MG63 (cell line): ENCODE data around the gene PPP1CB. TPM values are rescaled to one million over a fixed set of nuclear protein-coding genes. Genes with fewer than 3 reads are reported as not detected.
"Not testable (repeated sequence)": the region's sequence is repeated elsewhere in the genome, so short reads cannot be mapped to it uniquely, and the experiment has no call there.

Experiments used
- DNase-seq: peaks from one replicate; pipeline ENCODE4 v3.0.0-alpha.2; 2020
- H3K27me3 ChIP-seq: fragments of 250-450 bp; sonication (Bioruptor Pico); 2 replicates; pipeline ENCODE4 v1.5.1; 2020; ENCODE audit warnings: mild to moderate bottlenecking, moderate library complexity
- H3K36me3 ChIP-seq: fragments of 250-450 bp; sonication (Bioruptor Pico); 2 replicates; pipeline ENCODE4 v1.5.1; 2020; ENCODE audit warnings: mild to moderate bottlenecking, moderate library complexity
- H3K4me3 ChIP-seq: fragments of 250-450 bp; sonication (Bioruptor Pico); 2 replicates; pipeline ENCODE4 v1.5.1; 2020; ENCODE audit warnings: mild to moderate bottlenecking, moderate library complexity
- H3K9me3 ChIP-seq: fragments of 250-450 bp; sonication (Bioruptor Pico); 2 replicates; pipeline ENCODE4 v1.5.1; 2020; ENCODE audit warnings: mild to moderate bottlenecking, moderate library complexity
- total RNA-seq: library from RNA; depleted of rRNA; stranded (reverse); fragments of >200 nt; shearing (Covaris generic); gene quantifications from 2 replicates; pipeline ENCODE4 v1.2.3, GENCODE V29; 2014; ENCODE audit warnings: low replicate concordance

Gene PPP1CB
- total RNA-seq, 1 experiment from 2014 or later = 108 TPM

DNA sequence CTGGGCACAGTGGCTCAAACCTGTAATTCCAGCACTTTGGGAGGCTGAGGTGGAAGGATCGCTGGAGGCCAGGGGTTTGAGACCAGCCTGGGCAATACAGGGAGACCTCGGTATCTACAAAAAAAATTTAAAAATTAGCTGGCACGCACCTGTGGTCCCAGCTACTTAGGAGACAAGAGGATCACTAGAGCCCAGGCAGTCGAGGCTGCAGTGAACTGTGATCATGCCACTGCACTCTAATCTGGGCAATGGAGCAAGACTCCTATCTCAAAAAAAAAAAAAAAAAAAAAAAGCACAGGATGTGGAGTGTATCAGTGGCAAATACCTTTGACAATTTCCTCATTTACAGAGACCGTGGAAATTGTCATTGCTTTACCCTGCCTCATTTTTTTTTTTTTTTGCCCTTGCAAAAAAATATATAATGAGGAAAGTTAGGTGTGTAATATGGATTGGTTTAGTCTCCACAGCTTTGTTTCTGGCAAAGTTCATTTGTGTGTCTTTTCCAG lies 20.9 kb upstream of the PPP1CB start:
- Histone ChIP-seq H3K9me3 (no peaks in the 10 kb centered on the region), H3K36me3 (no peaks in the 10 kb centered on the region), H3K4me3 (no peak overlapping the region), H3K27me3 (no peaks in the 10 kb centered on the region)
- DNase-seq = no peak

DNA sequence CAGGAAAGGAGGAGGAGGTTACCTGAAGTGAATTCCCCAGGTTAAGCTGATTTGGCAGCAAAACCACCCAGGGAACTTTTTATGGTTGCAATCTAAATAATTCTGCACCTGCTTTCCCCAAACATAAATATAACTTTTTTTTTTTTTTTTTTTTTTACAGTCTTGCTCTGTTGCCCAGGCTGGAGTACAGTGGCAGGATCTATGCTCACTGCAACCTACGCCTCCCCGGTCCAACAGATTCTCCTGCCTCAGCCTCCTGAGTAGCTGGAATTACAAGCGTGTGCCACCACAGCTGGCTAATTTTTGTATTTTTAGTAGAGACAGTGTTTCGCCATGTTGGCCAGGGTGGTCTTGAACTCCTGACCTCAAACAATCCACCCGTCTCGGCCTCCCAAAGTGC lies 16.1 kb upstream of the PPP1CB start:
- no peak for DNase-seq
- Histone ChIP-seq H3K9me3 (peaks cover 9% of the 10 kb centered on the region), H3K27me3 (no peaks in the 10 kb centered on the region), H3K36me3 (no peaks in the 10 kb centered on the region), H3K4me3 (no peak overlapping the region)

- Histone ChIP-seq H3K9me3 (peaks cover 12% of the 10 kb centered on the region), H3K27me3 (no peaks in the 10 kb centered on the region), H3K4me3 (no peak overlapping the region), H3K36me3 (no peaks in the 10 kb centered on the region)
- DNase-seq = peak; percentile 80
Observed at GRCh38 chr2:28736034-28736433, 15.6 kb upstream of the PPP1CB start.

DNA sequence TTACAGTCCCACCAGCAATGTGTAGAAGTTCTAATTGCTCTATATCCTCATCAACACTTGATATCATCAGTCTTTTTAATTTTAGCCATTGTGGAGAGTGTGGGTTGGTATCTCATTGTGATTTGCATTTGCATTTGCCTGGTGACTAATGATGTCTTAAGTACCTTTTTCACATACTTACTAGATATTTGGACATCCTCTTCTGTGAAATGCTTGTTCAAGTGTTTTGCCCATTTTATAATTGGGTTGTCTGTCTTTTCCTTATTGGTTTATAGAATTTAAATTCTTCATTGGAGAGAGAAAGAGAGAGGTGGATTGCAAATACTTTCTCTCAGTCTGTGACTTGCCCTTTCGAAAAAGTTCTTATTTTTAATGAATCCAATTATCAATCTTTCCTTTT lies 14.0 kb upstream of the PPP1CB start:
- Histone ChIP-seq H3K9me3 (peaks cover 12% of the 10 kb centered on the region), H3K36me3 (no peaks in the 10 kb centered on the region), H3K27me3 (no peaks in the 10 kb centered on the region), H3K4me3 (no peak overlapping the region)
- DNase-seq = no peak

DNA sequence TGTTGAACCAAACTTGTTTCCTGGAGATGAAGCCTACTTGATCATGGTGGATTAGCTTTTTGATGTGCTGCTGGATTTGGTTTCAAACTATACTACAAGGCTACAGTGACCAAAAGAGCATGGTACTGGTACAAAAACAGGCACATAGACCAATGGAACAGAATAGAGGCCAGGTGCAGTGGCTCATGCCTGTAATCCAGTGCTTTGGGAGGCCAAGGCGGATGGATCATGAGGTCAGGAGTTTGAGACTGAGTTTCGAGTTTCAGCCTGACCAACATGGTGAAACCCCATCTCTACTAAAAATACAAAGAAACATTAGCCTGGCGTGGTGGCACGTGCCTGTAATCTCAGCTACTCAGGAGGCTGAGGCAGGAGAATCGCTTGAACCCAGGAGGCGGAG lies 9.0 kb upstream of the PPP1CB start:
- not testable (repeated sequence) for H3K36me3 ChIP-seq, H3K27me3 ChIP-seq, H3K4me3 ChIP-seq, DNase-seq, H3K9me3 ChIP-seq

GRCh38 chr2:28745225-28745624 lies 6.4 kb upstream of the PPP1CB start:
- Histone ChIP-seq H3K9me3 (peaks cover 3% of the 10 kb centered on the region; the same call in 1 of the 2 replicates), H3K36me3 (no peaks in the 10 kb centered on the region), H3K27me3 (no peaks in the 10 kb centered on the region), H3K4me3 (no peak overlapping the region)
- no peak for DNase-seq

- DNase-seq = no peak
- Histone ChIP-seq H3K9me3 (peaks cover 1% of the 10 kb centered on the region; the same call in 1 of the 2 replicates), H3K4me3 (no peak overlapping the region), H3K27me3 (no peaks in the 10 kb centered on the region), H3K36me3 (no peaks in the 10 kb centered on the region)
Observed at GRCh38 chr2:28745876-28746275, 5.8 kb upstream of the PPP1CB start.

GRCh38 chr2:28746429-28747111 lies 5.1 kb upstream of the PPP1CB start:
- Histone ChIP-seq H3K27me3 (no peaks in the 10 kb centered on the region), H3K36me3 (no peaks in the 10 kb centered on the region), H3K9me3 (no peaks in the 10 kb centered on the region), H3K4me3 (no peak overlapping the region)
- no peak for DNase-seq

DNA sequence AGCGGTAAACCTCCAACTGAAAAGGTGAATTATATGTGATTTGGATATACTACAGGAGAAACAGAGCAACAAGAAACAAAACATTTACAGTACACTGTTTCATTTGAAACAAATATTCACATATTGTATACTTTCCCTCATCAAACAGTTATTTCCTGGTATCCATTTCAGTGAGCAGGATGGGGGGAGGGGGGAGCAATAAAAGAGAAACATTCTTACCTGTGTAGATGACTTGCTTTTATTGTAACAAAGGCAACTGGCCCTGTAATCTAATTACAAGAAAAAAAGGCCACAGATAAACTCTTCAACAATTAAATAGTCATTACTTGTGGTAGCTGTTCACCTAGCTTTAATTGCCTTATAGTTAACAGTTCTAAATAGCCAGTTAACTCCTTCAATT lies 3.9 kb upstream of the PPP1CB start:
- H3K4me3 ChIP-seq = no peak overlapping the region
- no peak for DNase-seq
- no peaks in the 10 kb centered on the region for H3K9me3 ChIP-seq
- no peaks in the 10 kb centered on the region for H3K27me3 ChIP-seq
- H3K36me3 ChIP-seq = no peaks in the 10 kb centered on the region; the same call in 1 of the 2 replicates

DNA sequence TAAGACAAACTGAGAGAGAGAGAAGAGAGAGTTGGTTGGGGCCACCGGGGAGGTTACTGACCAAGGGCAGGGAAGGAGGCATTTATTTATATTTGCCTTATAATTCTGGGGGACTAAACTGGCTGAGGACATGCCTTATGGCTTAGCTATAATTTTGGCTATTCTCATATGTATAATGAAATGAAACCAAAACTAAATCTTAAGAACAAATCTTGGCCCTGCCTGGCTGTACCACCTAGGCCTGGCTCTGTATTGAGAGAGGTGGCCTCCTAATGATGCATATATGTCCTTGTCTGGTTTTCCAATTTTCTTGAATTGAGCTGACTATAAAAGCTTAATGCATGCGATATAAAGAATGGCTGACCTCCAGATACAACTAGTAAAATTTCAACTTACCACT lies 3.5 kb upstream of the PPP1CB start:
- Histone ChIP-seq H3K27me3 (no peaks in the 10 kb centered on the region), H3K9me3 (no peaks in the 10 kb centered on the region), H3K4me3 (no peak overlapping the region), H3K36me3 (no peaks in the 10 kb centered on the region; the same call in 1 of the 2 replicates)
- DNase-seq = no peak

DNA sequence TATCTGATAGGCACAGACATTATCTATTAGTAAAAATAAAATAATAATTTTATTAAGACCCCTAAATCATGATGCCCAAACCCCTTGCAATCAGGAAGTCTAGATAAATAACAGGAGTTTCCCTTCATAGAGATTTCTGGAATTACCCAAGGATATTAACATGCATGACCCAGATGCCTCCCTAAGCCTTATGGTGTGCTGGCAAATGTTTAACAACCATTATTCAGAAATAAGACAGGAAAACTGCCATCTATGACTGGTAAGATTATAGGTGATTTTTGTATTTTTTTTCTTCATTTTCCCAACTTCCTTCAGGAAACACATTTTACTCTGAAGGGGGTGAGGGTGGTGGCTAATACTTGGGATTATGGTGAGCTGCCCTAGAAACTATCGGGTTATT lies 2.7 kb upstream of the PPP1CB start:
- DNase-seq = no peak
- H3K27me3 ChIP-seq = no peaks in the 10 kb centered on the region
- no peaks in the 10 kb centered on the region for H3K9me3 ChIP-seq
- no peak overlapping the region for H3K4me3 ChIP-seq
- H3K36me3 ChIP-seq = no peaks in the 10 kb centered on the region; the same call in 1 of the 2 replicates

- no peaks in the 10 kb centered on the region; the same call in 1 of the 2 replicates for H3K36me3 ChIP-seq
- no peak for DNase-seq
- no peak overlapping the region for H3K4me3 ChIP-seq
- H3K9me3 ChIP-seq = no peaks in the 10 kb centered on the region
- no peaks in the 10 kb centered on the region for H3K27me3 ChIP-seq
Observed at GRCh38 chr2:28749526-28749925, 2.1 kb upstream of the PPP1CB start.

DNA sequence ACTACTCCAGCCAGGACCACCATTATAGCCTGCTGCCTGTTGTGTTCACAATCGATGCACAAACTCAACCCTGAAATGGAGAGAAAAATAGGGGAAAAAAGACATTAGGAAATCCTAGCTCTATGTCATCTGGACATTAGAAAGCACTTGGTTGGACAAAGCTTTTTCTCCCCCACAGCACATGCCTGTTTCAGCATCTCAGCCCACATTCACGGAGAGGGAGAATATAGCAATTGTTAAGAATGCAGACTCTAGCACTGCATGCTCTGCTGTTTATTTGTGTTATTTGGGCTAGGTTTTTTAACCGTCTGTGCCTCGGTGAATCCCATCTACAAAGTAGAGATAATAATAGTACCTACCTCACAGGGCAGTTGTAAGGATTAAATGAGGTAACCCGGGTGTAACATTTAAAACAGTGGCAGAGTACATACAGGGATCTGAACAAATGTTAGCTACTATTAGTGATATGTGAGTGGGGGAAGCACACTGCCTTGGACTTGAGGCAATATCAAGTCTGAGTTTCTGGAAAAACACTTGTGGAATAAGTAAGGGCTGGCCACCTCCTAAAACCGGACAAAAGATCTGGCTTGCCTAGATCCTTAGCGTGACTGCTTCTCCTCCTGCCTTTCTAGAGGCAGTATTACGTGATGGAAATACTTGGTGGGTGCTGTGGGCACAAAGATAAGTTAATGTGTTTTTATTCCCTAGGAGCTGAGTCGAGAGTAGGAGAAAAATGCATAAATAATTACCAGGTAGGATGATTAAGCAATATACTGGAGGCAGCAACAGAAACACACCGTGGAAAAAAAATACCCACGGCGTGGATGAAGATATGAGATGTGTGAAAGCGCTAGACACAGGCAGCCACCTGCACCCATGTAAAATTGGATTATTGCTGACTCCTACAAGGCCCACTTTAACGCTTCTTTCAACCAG lies 1.0 kb upstream of the PPP1CB start:
- no peak for DNase-seq
- H3K4me3 ChIP-seq = peak overlapping the region; percentile 96
- no peaks in the 10 kb centered on the region for H3K9me3 ChIP-seq
- H3K27me3 ChIP-seq = no peaks in the 10 kb centered on the region
- H3K36me3 ChIP-seq = peaks cover 3% of the 10 kb centered on the region; the same call in 1 of the 2 replicates

- DNase-seq = peak; percentile 23
- H3K36me3 ChIP-seq = peaks cover 3% of the 10 kb centered on the region; the same call in 1 of the 2 replicates
Observed at GRCh38 chr2:28751956-28752630, 463 bp downstream of the PPP1CB start.

GRCh38 chr2:28752631-28753376 lies 1.2 kb downstream of the PPP1CB start:
- Histone ChIP-seq H3K27me3 (no peaks in the 10 kb centered on the region), H3K4me3 (peak overlapping the region; percentile 96), H3K9me3 (no peaks in the 10 kb centered on the region), H3K36me3 (peaks cover 3% of the 10 kb centered on the region; the same call in 1 of the 2 replicates)
- no peak for DNase-seq

More at GRCh38 chr2:28751956-28752630, 463 bp downstream of the PPP1CB start:
- Histone ChIP-seq H3K4me3 (peak overlapping the region; percentile 96), H3K9me3 (no peaks in the 10 kb centered on the region), H3K27me3 (no peaks in the 10 kb centered on the region)

GRCh38 chr2:28754321-28754720 lies 2.7 kb downstream of the PPP1CB start:
- DNase-seq = no peak
- H3K27me3 ChIP-seq = no peaks in the 10 kb centered on the region
- H3K9me3 ChIP-seq = no peaks in the 10 kb centered on the region
- H3K36me3 ChIP-seq = peaks cover 3% of the 10 kb centered on the region; the same call in 1 of the 2 replicates
- H3K4me3 ChIP-seq = no peak overlapping the region; the same call in 1 of the 2 replicates
